ENCODE results near the gene GDPD4. TPM values are rescaled to one million over a fixed set of nuclear protein-coding genes. Genes with fewer than 3 reads are reported as not detected.

The GDPD4 gene
- total RNA-seq, 4 donors from 2014 or later, result not detected

DNA sequence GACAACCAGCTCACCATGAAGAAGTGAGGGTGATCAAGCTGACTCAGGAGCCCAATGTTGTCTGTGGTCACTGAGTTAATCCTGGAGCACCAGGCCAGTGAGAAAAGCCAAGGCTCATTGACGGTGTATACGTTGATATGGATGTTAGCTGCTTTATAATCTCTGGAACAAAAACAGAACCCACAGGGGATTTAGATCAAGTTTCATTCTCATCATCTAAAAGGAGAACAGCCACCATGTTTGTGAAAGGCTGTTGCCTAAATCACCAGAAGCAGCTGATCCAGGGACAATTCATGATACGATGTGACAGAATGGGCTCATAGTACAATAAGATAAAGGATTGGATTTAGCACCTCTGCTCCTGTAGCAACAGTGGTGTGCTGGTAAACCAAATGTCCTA is 68.5 kb downstream of the GDPD4 start:
- TF ChIP-seq, protein P1, sequence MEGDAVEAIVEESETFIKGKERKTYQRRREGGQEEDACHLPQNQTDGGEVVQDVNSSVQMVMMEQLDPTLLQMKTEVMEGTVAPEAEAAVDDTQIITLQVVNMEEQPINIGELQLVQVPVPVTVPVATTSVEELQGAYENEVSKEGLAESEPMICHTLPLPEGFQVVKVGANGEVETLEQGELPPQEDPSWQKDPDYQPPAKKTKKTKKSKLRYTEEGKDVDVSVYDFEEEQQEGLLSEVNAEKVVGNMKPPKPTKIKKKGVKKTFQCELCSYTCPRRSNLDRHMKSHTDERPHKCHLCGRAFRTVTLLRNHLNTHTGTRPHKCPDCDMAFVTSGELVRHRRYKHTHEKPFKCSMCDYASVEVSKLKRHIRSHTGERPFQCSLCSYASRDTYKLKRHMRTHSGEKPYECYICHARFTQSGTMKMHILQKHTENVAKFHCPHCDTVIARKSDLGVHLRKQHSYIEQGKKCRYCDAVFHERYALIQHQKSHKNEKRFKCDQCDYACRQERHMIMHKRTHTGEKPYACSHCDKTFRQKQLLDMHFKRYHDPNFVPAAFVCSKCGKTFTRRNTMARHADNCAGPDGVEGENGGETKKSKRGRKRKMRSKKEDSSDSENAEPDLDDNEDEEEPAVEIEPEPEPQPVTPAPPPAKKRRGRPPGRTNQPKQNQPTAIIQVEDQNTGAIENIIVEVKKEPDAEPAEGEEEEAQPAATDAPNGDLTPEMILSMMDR (IDR thresholded peaks at IDR 0.05; ENCODE audit: low read depth), result no peak

DNA sequence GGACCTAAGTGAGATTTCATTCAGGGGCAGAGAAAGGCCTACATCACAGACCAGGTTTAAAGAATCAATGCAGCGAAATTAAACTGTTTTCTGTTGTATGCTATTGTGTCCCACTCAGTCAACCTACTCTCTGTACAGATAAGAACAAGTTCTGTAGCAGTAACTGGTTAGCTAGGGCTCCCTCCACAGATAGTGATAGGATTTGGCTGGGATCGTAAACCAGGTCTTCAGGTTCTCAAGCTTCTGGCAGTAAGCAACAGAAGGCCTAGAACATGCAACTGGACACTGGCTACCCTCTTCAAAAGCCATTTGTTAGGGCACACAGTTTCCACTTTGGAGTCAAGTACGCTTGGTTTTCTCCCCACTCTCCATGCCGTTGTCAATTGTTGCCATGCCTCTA is 69.2 kb downstream of the GDPD4 start:
- TF ChIP-seq, protein P1 (IDR thresholded peaks at IDR 0.05; ENCODE audit: low read depth), result no peak

DNA sequence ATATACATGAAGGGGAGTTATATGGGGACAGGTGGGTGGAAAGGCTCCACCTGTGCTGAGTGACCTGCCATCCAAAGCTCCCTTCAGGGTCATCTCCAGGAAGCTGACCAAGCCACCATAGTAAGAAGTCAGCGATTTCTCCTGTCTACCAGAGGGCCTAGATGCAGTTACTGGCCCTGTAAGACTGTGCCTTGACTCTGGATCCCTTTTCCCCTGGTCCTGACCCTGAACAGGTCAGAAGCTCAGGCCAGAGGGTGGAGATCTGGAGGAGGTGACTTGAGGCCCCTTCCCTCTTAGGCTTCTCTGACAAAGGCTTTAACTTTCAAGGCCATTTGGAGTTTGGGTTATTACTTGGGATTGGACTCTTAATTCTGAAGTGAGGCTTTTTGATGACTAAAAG is 69.7 kb downstream of the GDPD4 start:
- TF ChIP-seq, protein P1 (IDR thresholded peaks at IDR 0.05; ENCODE audit: low read depth), result no peak

DNA sequence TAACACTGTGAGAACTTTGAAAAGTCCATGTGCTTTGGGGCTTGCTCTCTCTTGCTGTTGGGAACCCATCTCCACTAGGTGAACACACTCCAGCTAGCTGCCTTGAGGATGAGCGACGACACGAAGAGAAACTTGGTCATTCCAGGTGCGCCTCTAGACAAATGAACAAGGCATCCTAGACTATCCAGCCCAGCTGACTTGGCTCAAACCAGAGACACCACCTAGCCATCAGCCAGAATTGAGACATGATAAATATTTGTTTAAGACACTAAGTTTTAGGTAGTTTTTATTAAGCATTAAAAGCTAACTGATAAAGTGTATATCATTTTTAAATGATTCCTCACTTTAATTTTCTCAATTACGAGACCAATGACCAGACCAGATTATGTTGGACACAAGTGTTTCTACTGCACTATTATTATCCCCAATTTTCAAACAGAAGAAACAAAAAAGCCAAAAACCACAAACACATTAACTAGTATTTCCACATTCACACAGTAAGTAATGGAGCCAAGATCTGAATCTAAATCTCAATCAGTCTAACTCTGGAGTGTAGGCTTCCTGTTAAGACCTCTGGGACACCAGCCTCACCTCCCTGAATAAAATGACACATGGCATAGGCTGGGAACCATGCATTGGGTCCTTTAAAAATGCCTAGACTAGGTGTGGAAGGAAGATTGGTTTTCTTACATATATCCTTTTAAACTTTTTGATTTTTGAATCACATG is 70.4 kb downstream of the GDPD4 start:
- TF ChIP-seq, protein P1 (IDR thresholded peaks at IDR 0.05; ENCODE audit: low read depth), result no peak

DNA sequence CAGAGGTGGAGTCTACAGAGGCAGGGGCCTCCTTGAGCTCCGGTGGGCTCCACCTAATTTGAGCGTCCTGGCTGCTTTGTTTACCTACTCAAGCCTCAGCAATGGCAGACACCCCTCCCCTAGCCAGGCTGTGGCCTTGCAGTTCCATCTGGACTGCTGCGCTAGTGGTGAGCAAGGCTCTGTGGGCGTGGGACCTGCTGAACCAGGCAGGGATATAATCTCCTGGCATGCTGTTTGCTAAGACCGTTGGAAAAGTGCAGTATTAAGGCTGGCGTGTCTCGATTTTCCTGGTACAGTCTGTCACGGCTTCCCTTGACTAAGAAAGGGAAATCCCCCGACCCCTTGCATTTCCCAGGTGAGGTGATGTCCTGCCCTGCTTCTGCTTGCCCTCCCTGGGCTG is 77.7 kb downstream of the GDPD4 start:
- TF ChIP-seq, protein P1 (IDR thresholded peaks at IDR 0.05; ENCODE audit: low read depth), result no peak

DNA sequence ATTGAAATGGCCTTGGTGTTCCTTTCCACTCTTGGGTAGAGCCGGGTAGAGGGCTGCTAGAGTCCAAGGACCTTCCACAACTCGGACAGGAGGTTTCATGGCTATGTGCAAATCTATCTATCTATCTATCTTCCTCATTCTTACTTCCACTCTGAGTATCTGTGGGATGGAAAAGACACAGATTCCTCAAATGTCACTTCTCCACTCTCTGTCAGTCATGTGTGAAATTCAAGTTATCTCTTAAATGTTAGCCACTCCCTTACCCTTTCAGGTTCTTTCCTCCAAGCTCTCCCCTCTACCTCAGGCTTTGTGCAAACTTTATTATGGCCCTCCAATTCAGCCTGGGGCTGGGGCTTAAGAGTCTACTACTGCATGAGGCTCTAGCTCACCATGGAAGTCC is 84.3 kb downstream of the GDPD4 start:
- TF ChIP-seq, protein P1 (IDR thresholded peaks at IDR 0.05; ENCODE audit: low read depth), result no peak

DNA sequence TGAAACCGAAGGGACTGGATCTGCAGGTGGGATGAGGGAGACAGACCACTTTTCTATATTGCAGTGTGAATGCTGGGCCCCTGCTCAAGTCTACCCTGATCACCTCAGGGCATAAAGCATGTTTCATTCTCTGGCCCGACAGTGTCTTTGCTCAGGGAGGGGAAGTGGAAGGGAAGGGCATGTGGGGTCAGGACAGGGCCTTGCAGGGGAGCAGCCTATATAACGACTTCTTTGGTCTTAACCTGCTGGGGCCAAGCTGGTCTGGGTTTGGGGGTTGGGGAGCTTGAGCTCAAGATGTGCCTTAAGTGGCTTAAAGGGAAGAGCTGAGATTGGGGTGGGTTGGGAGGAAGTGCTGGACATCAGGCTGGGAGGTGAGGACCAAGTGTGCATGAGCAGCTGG is 86.4 kb downstream of the GDPD4 start:
- TF ChIP-seq, protein P1 (IDR thresholded peaks at IDR 0.05; ENCODE audit: low read depth), result no peak
